Large intestine (tissue), 3 donors: ENCODE data around the gene CDO1. TPM values are rescaled to one million over a fixed set of nuclear protein-coding genes. Genes with fewer than 3 reads are reported as not detected.
"Not testable (repeated sequence)": the region's sequence is repeated elsewhere in the genome, so short reads cannot be mapped to it uniquely, and the experiment has no call there.

Experiments used
- DNase-seq, 2 donors: peaks; one replicate each; pipeline versions ENCODE4 v3.0.0 to v3.0.0-alpha.2; 2013
- H3K27ac ChIP-seq: one replicate; pipeline ENCODE4 v1.5.1; 2013; ENCODE audit warnings: low read length
- H3K27me3 ChIP-seq: 2 replicates; pipeline ENCODE4 v1.6.1; 2013; ENCODE audit warnings: low read length; ENCODE audit not compliant: control insufficient read depth, insufficient read depth
- H3K36me3 ChIP-seq: 2 replicates; pipeline ENCODE4 v1.6.1; 2013; ENCODE audit warnings: low read length; ENCODE audit not compliant: control insufficient read depth, insufficient read depth
- H3K4me1 ChIP-seq: one replicate; pipeline ENCODE4 v1.6.1; 2013; ENCODE audit warnings: low read length; ENCODE audit not compliant: control insufficient read depth, insufficient read depth
- H3K4me3 ChIP-seq: one replicate; pipeline ENCODE4 v1.5.1; 2013; ENCODE audit warnings: low read length
- H3K9me3 ChIP-seq: one replicate; pipeline ENCODE4 v1.6.1; 2013; ENCODE audit warnings: mild to moderate bottlenecking, low read depth, low read length, moderate library complexity; ENCODE audit not compliant: control insufficient read depth
- WGBS: methylation state at CpG from one replicate; pipeline ENCODE4 v1.1.5; 2013; ENCODE audit warnings: low lambda C conversion rate; ENCODE audit not compliant: insufficient coverage; 5-methylcytosine and 5-hydroxymethylcytosine counted together
- polyA plus RNA-seq: library from polyadenylated mRNA; unstranded; fragments of 120-200 nt; gene quantifications from one replicate; pipeline ENCODE4 v1.2.1, GENCODE V29; 2013

CDO1 gene
- polyA plus RNA-seq, 1 donor, result 5.7 TPM

DNA sequence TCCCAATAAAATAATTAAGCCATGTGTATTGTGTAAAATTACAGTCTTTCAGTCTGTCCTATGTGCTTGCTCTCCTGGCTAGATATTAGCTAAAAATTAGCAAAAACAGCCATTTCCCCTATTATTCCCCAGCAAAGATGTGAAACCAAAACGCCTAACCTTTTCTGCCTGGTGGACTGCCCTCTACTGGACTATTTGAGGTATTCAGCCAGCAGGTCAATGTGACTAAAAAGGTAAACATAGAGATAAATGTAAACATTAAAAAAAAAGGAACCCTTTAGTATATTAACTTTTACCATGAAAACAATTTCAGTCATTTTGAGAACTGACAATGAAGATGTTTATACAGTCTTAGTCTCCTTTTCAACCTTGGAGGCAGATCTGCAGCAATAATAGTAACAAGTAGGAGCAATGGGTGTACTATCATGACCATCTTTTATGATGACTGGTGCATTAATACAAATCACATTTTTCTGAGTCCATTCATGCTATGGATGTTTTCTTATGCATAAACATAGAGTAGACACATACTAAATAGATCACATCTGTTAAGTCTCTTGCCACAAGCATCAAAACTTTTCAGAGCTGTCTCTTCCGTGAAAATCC is 14.8 kb upstream of the CDO1 start:
- no peaks in the 10 kb centered on the region for H3K4me1 ChIP-seq
- no peak overlapping the region for H3K4me3 ChIP-seq
- no peak overlapping the region for H3K27ac ChIP-seq
- peaks cover 42% of the 10 kb centered on the region for H3K36me3 ChIP-seq
- H3K9me3 ChIP-seq, result no peaks in the 10 kb centered on the region
- no CpG with 5 or more reads among the region's 2 CpGs for WGBS
- peak in 1 of 2 donors; percentile 30 for DNase-seq
- no peaks in the 10 kb centered on the region for H3K27me3 ChIP-seq

DNA sequence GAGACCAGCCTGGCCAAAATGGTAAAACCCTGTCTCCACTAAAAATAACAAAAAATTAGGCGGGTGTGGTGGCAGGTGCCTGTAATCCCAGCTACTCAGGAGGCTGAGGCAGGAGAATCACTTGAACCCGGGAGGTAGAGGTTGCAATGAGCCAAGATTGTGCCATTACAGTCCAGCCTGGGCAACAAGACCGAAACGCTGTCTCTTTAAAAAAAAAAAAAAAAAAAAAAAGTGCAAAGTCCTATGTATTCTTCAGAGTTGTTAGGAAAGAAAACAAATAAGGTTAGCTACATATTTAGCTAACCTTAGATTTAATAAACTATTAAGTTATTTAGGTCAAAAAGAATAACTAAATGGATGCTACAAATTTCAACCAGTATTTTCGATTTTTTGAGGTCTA is 13.5 kb upstream of the CDO1 start:
- Histone ChIP-seq H3K4me1 (no peaks in the 10 kb centered on the region), H3K27ac (no peak overlapping the region), H3K36me3 (peaks cover 34% of the 10 kb centered on the region), H3K4me3 (no peak overlapping the region), H3K9me3 (no peaks in the 10 kb centered on the region), H3K27me3 (no peaks in the 10 kb centered on the region)
- WGBS, result 100% methylated on average over 1 of the region's 5 CpGs
- DNase-seq, result no peak

DNA sequence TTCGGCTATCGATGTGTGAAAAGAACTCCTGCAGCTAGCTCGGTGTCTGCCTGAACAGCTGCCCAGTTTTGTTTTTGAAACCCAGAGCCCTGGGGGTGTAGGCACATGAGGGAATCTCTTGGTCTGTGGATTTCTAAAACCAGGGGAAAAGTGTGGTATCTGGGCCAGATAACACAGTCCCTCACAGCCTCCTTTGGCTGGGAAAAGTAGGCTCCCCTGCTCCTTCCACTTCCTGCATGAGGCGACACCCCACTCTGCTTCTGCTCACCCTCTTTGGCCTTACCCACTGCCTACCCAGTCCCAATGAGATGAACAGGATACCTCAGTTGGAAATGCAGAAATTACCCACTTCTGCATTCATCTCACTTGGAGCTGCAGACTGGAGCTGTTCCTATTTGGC is 9.5 kb upstream of the CDO1 start:
- Histone ChIP-seq H3K4me1 (no peaks in the 10 kb centered on the region), H3K36me3 (peaks cover 19% of the 10 kb centered on the region), H3K27me3 (no peaks in the 10 kb centered on the region), H3K9me3 (no peaks in the 10 kb centered on the region), H3K27ac (no peak overlapping the region), H3K4me3 (no peak overlapping the region)
- 80% methylated on average over 1 of the region's 4 CpGs for WGBS
- DNase-seq, result no peak

DNA sequence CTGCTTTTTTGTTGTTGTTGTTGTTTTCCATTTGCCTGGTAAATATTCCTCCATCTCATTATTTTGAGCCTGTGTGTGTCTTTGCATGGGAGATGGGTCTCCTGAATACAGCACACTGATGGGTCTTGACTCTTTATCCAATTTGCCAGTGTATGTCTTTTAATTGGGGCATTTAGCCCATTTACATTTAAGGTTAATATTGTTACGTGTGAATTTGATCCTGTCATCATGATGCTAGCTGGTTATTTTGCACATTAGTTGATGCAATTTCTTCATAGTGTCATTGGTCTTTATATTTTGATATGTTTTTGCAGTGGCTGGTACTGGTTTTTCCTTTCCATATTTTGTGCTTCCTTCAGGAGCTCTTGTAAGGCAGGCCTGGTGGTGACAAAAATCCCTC is 8.5 kb upstream of the CDO1 start:
- H3K27me3 ChIP-seq, DNase-seq, H3K4me1 ChIP-seq, H3K4me3 ChIP-seq, H3K9me3 ChIP-seq, H3K27ac ChIP-seq: not testable (repeated sequence)
- H3K36me3 ChIP-seq, result peaks cover 14% of the 10 kb centered on the region
- WGBS, result no CpG with 5 or more reads among the region's 1 CpG

DNA sequence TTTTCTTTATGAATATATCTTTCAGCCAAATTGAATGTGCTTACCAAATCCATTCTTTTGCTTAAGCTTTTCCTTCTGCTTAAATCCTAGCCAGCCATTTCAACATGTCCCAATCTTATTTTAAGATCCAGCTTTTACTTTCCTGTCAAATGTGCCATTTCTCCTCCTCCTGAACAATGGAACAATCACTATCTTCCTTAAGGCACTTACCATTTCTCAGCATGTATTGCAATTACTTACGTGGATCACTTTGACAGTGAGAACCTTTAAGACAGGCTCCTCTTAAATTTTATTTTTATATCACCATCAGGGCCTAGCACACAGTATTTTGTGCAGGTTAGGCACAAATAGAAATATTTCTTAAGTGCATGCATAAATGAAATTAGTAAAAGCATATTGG is 4.4 kb upstream of the CDO1 start:
- DNase-seq, result no peak
- Histone ChIP-seq H3K4me3 (no peak overlapping the region), H3K27ac (no peak overlapping the region), H3K4me1 (no peaks in the 10 kb centered on the region), H3K27me3 (peaks cover 35% of the 10 kb centered on the region), H3K9me3 (peaks cover 3% of the 10 kb centered on the region), H3K36me3 (no peaks in the 10 kb centered on the region)
- WGBS, result 100% methylated on average over 1 of the region's 1 CpG

DNA sequence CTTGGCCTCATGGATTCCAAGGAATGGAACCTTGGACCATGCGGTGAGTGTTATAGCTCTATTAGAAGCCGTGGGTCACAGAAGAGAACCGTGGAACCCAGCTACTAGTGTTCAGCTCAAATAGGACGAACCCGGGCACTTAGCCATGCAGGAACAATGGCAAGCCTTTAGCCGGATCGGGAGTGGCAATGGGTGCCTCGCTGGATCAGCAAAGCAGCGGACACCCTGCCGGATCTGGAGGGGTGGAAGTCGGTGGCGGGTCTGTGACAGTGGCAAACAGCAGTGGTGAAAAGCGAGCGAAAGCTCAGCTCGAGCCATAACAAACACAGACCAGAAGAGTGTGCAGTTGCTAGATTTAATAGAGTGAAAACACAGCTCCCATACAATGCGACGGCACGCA is 2.4 kb upstream of the CDO1 start:
- Histone ChIP-seq H3K27ac (no peak overlapping the region), H3K9me3 (peaks cover 3% of the 10 kb centered on the region), H3K4me3 (no peak overlapping the region), H3K36me3 (no peaks in the 10 kb centered on the region), H3K4me1 (no peaks in the 10 kb centered on the region), H3K27me3 (peaks cover 55% of the 10 kb centered on the region)
- WGBS, result 80% methylated on average over 2 of the region's 18 CpGs
- DNase-seq, result no peak

DNA sequence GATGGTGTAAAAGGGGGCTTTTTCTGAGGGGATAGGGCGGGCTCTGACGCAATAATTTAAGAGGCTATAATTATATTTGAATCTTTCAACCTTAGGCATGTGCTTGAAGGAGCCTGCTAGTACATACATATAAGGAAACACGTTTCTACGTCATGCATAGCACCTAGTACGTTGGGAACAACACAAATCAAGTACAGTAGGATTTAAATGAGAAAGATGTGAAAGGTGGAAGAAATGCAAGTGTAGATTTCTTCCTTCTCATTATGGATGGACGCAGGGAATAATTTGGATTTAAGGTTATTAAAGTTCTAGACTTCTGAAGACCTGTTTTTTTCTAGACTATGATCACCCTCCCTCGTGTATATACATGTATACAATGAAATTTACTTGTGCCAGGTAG is 927 bp upstream of the CDO1 start:
- Histone ChIP-seq H3K4me1 (no peaks in the 10 kb centered on the region), H3K27ac (no peak overlapping the region), H3K9me3 (peaks cover 3% of the 10 kb centered on the region), H3K27me3 (peaks cover 60% of the 10 kb centered on the region), H3K4me3 (no peak overlapping the region), H3K36me3 (no peaks in the 10 kb centered on the region)
- no peak for DNase-seq
- WGBS, result 100% methylated on average over 1 of the region's 7 CpGs

DNA sequence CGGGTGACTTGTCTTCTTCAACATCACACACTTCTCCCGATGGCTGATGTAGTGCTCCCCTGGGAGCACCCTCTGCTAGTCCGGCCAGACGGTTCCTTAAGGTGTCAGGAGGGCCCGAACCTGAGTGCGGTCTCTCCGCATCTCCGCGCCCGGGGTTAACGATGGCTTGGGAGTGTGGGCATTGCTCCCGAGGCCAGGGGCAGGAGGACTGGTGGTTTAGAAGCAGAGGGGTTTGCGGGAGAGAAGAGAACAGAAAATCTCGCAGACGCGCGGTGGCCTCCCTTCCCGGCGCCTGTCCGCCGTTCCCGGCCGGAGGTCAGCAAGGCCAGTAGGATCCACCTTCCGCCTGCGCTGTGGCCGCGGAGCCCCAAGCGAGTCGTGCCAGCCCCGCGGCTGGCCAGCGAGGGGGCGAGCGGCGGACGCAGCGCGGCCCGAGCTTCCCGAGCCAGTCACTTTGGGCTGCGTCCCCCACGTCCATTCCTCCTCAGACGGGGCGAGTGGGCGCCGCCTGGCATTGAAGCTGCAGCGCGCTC is 700 bp downstream of the CDO1 start:
- no peaks in the 10 kb centered on the region for H3K4me1 ChIP-seq
- peak overlapping the region; percentile 54 for H3K4me3 ChIP-seq
- H3K36me3 ChIP-seq, result no peaks in the 10 kb centered on the region
- no peak overlapping the region for H3K27ac ChIP-seq
- DNase-seq, result peak in 1 of 2 donors; percentile 12
- peaks cover 3% of the 10 kb centered on the region for H3K9me3 ChIP-seq
- H3K27me3 ChIP-seq, result peaks cover 61% of the 10 kb centered on the region
- no CpG with 5 or more reads among the region's 48 CpGs for WGBS

DNA sequence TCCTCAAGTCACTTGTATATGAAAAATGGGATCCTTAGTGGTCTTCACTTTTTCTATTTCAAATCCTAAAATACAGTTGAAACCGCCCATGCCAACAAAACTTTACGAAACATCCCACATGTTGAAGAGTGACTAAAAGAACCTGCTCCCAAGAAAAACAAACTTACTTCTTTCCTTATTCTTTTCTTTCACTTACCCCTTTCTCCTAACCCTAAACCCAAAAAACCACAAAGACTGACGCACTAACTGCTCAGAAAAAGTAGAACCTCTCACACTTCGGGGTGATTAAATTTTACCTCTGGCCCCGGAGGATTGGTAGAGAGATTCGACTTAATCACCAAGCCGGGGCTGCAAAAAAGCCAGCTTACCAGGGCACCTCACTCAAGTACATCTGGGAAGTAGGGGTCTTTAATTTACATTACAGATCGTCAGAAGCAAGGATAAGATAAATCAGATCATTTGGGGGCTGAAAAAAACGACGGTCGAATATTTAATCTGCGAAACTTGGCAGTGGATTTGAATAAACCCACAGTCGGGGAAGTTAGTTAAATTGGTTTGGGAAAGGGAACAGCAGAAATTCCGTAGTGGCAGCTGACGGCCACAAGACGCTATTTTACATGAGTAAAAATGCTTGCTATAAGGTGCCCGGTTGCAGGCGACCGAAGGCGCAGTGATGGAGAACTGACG is 1.3 kb downstream of the CDO1 start:
- 88% methylated on average over 1 of the region's 21 CpGs for WGBS
- H3K4me3 ChIP-seq, result peak overlapping the region; percentile 54
- no peaks in the 10 kb centered on the region for H3K4me1 ChIP-seq
- H3K36me3 ChIP-seq, result no peaks in the 10 kb centered on the region
- peaks cover 3% of the 10 kb centered on the region for H3K9me3 ChIP-seq
- DNase-seq, result no peak
- H3K27me3 ChIP-seq, result peaks cover 60% of the 10 kb centered on the region
- no peak overlapping the region for H3K27ac ChIP-seq

DNA sequence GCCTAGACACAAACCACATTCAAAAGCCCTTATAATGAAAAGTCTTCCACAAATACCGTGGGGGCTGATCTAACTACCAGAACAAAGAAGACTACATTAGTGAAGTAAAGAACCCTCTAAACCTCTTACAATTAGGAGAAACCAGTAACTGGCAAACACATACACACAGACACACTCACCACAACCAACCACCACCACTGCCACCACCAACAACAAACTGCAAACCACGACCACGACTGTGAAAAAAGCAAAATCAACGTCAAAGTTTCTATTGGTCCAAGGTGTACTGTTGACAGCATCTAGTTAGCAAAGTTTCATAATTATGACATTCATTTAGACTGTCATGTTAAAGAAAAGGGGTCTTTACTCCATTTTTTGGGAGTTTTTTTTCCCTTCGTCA is 2.7 kb downstream of the CDO1 start:
- H3K27me3 ChIP-seq, result peaks cover 50% of the 10 kb centered on the region
- H3K36me3 ChIP-seq, result no peaks in the 10 kb centered on the region

DNA sequence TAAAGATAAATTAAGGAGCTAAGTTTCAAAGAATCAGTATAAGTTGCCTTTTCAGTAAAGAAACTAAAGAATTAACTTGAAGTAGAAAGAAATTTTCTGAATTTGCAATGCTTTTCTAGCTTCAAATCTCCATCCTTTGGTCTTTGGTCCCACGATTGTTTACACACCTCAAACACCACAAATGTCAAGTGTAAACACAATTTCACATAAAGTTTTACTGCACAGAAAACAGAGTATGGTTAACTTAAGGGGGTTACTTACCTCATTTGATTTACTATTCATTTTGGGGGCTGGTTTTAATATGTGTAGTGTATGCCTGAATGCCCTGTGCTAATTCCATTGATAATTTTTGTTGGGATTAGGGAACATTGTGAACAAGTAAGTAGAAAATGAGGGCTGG is 4.1 kb downstream of the CDO1 start:
- Histone ChIP-seq H3K36me3 (no peaks in the 10 kb centered on the region), H3K4me3 (no peak overlapping the region), H3K27ac (no peak overlapping the region), H3K9me3 (peaks cover 3% of the 10 kb centered on the region), H3K27me3 (peaks cover 41% of the 10 kb centered on the region), H3K4me1 (no peaks in the 10 kb centered on the region)
- WGBS, result no CpG with 5 or more reads among the region's 1 CpG
- no peak for DNase-seq

More for the DNA sequence above, 2.7 kb downstream of the CDO1 start:
- no peak for DNase-seq
- Histone ChIP-seq H3K4me1 (no peaks in the 10 kb centered on the region), H3K4me3 (no peak overlapping the region), H3K27ac (no peak overlapping the region), H3K9me3 (peaks cover 3% of the 10 kb centered on the region)
- WGBS, result no CpG with 5 or more reads among the region's 5 CpGs
